CD4-positive, alpha-beta T cell treated with Interleukin-15 for 4 hours (primary cell): ENCODE measurements around the gene AVL9.
"Not testable (repeated sequence)": the region's sequence is repeated elsewhere in the genome, so short reads cannot be mapped to it uniquely, and the experiment has no call there.

Experiments used
- DNase-seq: peaks from one replicate; pipeline ENCODE4 v3.0.0-alpha.2; 2020; ENCODE audit warnings: low spot score

Gene AVL9

DNA sequence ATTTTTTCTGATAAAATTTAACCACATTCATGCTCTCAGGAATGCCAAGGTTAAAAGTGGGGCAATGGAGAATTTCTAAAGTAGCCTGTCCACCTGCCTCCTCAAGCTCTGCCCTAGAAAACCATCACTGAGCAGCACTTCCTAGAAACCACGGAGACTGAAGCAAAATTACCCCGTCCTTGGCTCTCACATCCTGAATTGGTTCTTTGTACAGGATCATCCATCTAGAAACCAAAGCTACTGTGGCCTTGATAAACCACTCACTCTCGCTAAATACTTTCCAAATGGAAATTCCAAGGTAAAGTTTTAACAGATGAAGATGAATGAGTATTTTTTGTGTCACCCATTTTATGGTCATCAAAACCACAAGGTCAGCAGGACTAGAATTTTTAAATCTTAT lies 96.6 kb downstream of the AVL9 start:
- DNase-seq, result no peak

GRCh38 chr7:32592701-32593100 lies 97.4 kb downstream of the AVL9 start:
- no peak for DNase-seq

GRCh38 chr7:32594965-32595490 lies 99.7 kb downstream of the AVL9 start:
- DNase-seq, result no peak

GRCh38 chr7:32601196-32601595 lies 105.9 kb downstream of the AVL9 start:
- DNase-seq, result not testable (repeated sequence)

GRCh38 chr7:32602470-32602869 lies 107.2 kb downstream of the AVL9 start:
- DNase-seq, result no peak

- not testable (repeated sequence) for DNase-seq
Measured at GRCh38 chr7:32603492-32603891, 108.2 kb downstream of the AVL9 start.

GRCh38 chr7:32604047-32604446 lies 108.8 kb downstream of the AVL9 start:
- not testable (repeated sequence) for DNase-seq

DNA sequence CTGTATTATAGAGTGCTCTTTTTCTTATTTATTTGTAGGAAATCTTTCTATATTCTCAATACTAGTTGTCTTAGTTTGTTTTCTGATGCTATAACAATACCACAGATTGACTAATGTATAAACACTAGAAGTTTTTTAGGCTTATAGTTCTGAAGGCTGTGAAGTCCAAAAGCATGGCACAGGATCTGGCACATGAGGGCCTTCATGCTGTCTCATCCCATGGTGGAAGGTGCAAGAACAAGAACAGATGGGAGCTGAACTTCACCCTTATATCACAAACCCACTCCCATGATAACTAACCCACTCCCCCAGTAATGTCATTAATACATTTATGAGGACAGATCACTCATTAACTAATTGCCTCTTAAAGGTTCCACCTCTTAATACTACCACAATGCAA lies 109.7 kb downstream of the AVL9 start:
- no peak for DNase-seq

GRCh38 chr7:32609463-32609862 lies 114.2 kb downstream of the AVL9 start:
- DNase-seq, result no peak

DNA sequence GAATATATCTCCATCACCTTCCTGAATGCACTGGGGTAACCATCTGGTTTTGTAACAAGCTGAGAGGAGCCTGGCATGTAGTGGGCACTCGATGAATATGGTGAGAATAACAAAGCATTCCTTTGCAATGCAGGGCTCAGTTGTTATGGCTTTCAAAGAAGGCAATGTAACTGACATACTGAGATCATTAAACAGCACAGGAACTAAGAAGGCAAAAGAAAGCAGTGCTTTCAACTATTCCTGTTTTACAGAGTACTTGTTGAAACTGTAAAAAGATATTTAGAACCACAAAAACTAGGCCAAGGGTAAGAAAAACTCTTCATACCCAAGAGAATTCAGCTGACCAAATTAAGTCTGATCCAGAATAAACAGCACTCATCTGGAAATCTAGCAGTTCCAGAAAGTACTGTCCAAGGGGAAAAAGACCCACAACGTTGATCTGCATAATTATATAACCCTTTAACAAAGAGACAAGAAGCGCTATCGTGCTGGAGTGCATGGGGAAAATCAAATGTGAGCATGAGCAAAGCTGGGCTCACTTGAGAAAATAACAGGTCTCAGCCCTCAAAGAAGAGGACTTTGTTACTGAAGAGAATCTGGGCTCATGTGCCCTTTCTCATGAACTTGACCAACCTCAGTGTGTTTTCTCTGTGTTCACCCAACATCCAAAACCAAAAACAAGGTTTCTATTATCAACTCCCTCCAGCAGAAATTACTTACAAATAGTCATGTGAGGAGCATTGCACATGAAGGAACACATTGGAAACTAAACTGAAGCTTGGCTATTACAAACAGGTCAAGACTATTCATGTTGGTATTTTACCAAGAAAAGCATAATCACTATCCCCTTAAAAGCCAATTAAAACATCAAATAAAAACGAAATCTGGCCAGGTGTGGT lies 116.2 kb downstream of the AVL9 start:
- DNase-seq, result no peak

DNA sequence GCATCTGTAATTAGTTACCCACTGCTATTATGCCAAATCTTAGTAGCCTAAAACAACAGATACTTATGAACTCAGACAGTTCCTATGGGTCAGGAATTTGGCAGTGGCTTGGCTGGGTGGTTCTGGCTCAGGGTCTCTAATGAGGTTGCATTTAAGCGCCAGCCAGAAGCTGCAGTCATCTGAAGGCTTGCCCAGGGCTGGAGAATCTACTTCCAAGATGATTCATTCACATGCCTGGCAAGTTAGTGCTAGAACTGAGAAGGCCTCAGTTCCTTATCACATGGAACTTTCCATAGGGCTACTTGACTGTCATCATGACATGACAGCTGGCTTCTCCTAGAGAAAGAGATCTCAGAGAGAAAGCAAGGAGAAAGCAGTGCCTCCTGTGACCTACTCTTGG lies 121.3 kb downstream of the AVL9 start:
- no peak for DNase-seq

DNA sequence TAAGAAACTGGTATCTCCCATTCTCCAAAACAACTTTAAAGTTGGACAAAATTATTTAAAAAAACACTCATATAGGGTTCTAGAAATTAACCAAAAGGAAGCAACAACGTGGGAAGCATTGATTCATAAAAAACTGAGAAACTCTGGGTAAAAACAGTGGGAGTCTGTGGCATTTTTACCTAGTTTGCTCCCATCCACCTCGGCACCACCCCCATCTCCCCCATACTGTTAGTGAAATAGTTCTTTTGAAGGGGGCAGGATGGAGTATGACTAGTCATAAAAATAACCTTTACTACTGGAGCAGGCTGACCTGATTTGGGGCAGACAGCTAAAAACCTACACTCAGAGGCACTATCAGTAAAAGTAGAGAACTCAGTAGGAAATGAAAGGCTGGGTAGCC lies 123.2 kb downstream of the AVL9 start:
- no peak for DNase-seq

DNA sequence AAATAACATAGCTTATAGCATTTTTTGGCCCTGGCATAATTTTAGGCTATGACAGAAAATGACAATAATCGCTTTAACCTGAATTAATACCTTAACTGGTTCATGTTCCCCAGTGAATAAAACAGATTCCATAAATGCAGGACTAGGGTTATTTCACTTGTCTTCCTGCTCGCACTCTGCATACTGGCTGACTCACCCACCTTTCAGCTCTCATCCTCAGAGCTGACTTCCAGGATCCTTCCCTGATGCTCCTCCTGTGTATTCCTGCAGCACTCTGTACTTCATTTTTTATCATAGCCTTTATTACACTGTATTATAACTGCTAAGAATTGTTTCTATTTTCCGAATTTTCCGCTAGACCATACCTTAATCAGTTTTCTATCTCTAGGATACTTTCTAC lies 123.7 kb downstream of the AVL9 start:
- DNase-seq, result no peak

- not testable (repeated sequence) for DNase-seq
Measured at GRCh38 chr7:32619416-32619815, 124.1 kb downstream of the AVL9 start.

DNA sequence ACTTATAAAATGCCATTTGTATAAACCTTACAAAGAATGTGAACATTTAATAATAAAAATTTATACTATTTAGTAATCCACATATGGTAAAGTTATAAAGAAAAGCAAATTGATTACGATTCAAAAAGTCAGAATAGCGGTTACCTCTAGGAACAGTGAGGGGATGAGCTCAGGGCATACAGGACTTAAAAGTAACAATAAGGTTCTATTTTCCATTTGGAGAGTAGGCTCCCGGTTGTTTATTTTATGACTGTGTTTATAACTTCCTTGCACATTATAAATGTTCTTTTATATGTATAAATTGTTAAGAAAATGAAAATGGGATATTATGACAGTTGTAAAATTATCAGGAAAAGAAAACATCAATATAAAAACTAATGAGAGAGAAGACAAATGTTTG lies 135.7 kb downstream of the AVL9 start:
- no peak for DNase-seq

DNA sequence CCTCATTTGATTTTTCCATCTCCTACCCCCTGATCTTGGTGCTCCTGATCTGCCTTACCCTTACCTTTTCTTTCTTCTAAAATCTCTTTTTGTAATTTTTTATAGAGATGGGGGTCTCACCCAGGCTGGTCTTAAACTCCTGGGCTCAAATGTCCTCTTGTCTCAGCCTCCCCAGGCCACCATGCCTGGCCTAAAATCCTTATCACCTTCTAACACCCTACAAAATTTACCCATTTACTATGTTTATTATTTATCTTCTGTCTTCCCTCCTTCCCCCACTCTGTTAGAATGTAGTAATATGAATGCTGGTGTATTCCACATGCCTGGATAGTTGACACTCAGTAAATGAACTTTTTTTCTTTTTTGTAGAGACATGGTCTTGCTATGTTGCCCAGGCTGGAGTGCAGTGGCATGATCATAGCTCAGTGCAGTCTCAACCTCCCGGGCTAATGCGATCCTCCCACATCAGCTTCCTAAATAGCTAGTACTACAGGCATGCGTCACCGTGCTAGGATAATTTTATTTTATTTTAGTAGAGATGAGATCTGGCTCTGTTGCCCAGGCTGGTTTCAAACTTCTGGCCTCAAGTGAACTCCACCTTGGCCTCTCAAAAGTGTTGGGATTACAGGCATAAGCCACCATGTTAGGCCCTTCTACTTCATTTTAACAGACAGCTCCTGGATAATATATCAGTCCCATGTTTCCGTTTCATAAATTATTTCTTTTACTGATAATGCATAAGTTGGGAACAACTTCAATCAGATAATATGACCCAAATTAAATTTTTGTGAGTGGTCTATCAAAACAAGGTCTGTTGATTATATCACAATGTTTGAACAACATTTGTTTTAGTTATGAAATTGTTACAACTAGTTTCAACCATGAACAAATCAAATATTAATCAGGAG lies 136.6 kb downstream of the AVL9 start:
- not testable (repeated sequence) for DNase-seq

- not testable (repeated sequence) for DNase-seq
Measured at GRCh38 chr7:32633446-32633845, 138.2 kb downstream of the AVL9 start.

DNA sequence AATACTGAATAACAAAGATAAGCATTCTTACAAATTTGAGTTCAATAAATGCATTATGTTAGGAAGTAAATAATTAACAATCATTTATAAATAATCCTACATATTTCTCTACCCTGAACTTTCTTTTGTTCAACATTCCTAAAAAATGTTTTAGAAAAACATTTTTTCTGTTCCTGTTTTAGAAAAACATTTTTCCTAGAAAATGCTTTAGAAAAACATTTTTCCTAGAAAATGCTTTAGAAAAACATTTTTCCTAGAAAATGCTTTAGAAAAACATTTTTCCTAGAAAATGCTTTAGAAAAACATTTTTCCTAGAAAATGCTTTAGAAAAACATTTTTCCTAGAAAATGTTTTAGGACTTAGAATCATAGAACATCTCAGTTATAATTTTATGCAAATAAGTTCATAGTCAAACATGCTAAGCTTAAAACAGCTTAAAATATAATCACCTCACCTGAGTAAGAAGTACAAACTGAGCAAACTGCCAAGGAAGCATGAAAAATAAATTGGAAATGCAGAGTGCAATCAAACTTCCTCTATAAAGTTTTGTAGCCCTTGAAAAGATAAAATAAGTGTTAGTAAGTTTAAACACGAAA lies 139.6 kb downstream of the AVL9 start:
- DNase-seq, result not testable (repeated sequence)

DNA sequence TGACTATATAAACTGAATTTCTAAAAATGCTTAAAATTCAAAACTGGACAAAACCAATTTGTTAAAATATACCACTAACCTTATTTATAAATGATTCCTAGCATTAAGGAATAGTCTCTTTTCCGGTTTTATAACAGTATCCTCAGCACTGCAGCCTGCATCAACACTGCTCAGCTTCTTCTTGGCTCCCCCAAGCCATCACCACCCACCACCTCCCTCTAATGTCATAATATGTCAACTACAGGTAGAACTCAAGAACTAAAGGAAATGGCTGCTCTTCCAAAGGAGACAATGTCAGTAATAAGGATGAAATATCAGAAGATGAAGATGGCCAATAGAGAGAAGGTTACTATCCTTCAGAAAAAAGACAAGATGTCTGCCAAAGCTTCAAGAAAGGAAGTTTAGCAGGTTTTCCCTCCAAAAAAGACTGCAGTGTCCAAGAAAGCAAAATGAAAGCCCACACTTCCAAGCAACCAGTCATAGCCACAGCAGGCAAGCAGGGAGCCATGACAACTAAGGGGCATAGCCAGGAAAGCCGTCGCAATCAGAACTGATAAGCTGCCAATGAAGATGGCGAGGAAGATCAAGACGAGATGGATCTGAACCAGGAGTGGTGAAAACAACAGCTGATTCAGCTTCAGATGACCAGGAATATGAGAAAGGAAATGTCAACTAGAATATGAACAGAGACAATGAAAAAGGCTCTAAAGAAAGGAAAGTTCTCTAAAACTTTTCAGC lies 141.6 kb downstream of the AVL9 start:
- DNase-seq, result not testable (repeated sequence)

GRCh38 chr7:32637611-32638010 lies 142.3 kb downstream of the AVL9 start:
- DNase-seq, result not testable (repeated sequence)
